ENCODE results near the gene DMKN. TPM values are rescaled to one million over a fixed set of nuclear protein-coding genes. Genes with fewer than 3 reads are reported as not detected.
A peak's percentile ranks its signal among the peaks of the same experiment; 100 is the strongest.

DMKN gene
- total RNA-seq, 4 donors from 2014 or later, result 2.7 to 18.1 (median 10.0) TPM

- 67 to 71% methylated on average over 6 to 10 of the region's 10 CpGs for WGBS, 2 donors (ENCODE audit: low coverage in 1 of 2)
- TF ChIP-seq EP300 (IDR thresholded peaks at IDR 0.05; ENCODE audit: low read depth), result no peak
- no peak for TF ChIP-seq POLR2A (IDR thresholded peaks at IDR 0.05)
- TF ChIP-seq, protein P1, sequence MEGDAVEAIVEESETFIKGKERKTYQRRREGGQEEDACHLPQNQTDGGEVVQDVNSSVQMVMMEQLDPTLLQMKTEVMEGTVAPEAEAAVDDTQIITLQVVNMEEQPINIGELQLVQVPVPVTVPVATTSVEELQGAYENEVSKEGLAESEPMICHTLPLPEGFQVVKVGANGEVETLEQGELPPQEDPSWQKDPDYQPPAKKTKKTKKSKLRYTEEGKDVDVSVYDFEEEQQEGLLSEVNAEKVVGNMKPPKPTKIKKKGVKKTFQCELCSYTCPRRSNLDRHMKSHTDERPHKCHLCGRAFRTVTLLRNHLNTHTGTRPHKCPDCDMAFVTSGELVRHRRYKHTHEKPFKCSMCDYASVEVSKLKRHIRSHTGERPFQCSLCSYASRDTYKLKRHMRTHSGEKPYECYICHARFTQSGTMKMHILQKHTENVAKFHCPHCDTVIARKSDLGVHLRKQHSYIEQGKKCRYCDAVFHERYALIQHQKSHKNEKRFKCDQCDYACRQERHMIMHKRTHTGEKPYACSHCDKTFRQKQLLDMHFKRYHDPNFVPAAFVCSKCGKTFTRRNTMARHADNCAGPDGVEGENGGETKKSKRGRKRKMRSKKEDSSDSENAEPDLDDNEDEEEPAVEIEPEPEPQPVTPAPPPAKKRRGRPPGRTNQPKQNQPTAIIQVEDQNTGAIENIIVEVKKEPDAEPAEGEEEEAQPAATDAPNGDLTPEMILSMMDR (IDR thresholded peaks at IDR 0.05), result no peak
- TF ChIP-seq POLR2AphosphoS5 (IDR thresholded peaks at IDR 0.05), result no peak
- Histone ChIP-seq H3K36me3 (no peaks in the 10 kb centered on the region), H3K4me3 (no peak overlapping the region), H3K27me3 (no peaks in the 10 kb centered on the region), H3K9me3 (no peaks in the 10 kb centered on the region), H3K4me1 (peaks cover 0 to 40% (median 12%) of the 10 kb centered on the region in 4 donors), H3K27ac (peak overlapping the region in 2 of 4 donors; percentile 8 to 53)
- in situ Hi-C loops (cut with MboI; ENCODE audit: low pct_ligation_motif_present in 1 of 4, low pct_unique_long_range_greater_than_20kb in 1 of 4, low sequenced_read_pairs in 3 of 4), result loop anchor here in 2 of 4 donors (10.0 to 25.0 kb wide), 2 partner anchors 98 to 106 kb away; partner anchors contain the start of genes FFAR3 (in 2 of the 2) and GPR42 (in 1 of the 2)
- intact Hi-C loops (cut with DNase I; ENCODE audit: low total_unique reads), result no loop called here
- DNase-seq, result no peak
These were observed 52.8 kb downstream of the DMKN start for GRCh38 chr19:35460608-35461007.

- in situ Hi-C loops (cut with MboI; ENCODE audit: low pct_ligation_motif_present in 1 of 4, low pct_unique_long_range_greater_than_20kb in 1 of 4, low sequenced_read_pairs in 3 of 4) (loop anchor here in 2 of 4 donors (10.0 to 25.0 kb wide), 2 partner anchors 97 to 105 kb away; partner anchors contain the start of genes FFAR3 (in 2 of the 2) and GPR42 (in 1 of the 2)), intact Hi-C loops (cut with DNase I; ENCODE audit: low total_unique reads) (no loop called here)
- peak; percentile 26 for DNase-seq
- H3K9me3 ChIP-seq, result no peaks in the 10 kb centered on the region
- peaks cover 0 to 40% (median 12%) of the 10 kb centered on the region in 4 donors for H3K4me1 ChIP-seq
- H3K4me3 ChIP-seq, result no peak overlapping the region
- no peaks in the 10 kb centered on the region for H3K27me3 ChIP-seq
- peak in 2 of 3 donors; percentile 6 to 25 for TF ChIP-seq POLR2AphosphoS5 (IDR thresholded peaks at IDR 0.05)
- TF ChIP-seq, protein P1 (IDR thresholded peaks at IDR 0.05), result no peak
- 61% methylated on average over 14 of the region's 14 CpGs; no CpG with 5 or more reads in 1 of the 2 donors for WGBS, 2 donors (ENCODE audit: low coverage in 1 of 2)
- H3K27ac ChIP-seq, result peak overlapping the region; percentile 49 to 58 (median 54)
- no peaks in the 10 kb centered on the region for H3K36me3 ChIP-seq
These were observed 53.9 kb downstream of the DMKN start for GRCh38 chr19:35459414-35460082.

DNA sequence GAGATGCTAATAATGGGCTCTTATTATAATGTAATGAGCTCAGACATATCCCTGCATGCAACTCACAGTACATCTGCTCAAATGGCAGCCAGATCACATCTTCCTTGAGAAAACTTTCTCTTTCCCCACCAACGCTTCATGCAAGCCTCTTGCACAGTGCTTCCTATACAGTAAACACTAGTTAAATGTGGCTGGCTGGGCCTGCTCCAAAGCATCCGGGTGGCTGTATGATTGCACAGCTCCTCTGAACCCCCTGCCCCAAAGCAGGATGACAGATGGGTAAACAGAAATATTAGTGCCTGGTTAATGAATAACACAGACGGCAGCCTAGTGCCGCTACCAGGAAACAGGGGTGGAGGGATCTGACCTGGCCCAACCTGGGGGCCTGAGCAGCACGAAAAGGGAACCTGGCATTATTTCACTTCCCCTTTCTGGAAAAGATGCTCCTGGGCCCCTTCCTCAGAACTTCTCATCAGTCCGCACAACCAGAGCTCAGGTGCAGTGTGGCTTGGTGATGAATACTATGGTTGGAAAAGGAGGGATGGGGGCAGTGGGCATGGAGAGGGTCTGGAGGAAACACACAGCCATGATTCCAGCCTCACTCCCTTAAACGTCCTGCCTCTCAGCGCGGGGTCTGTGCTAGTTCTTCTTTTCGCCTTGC, 54.6 kb downstream of the DMKN start:
- intact Hi-C loops (cut with DNase I; ENCODE audit: low total_unique reads) (no loop called here), in situ Hi-C loops (cut with MboI; ENCODE audit: low pct_ligation_motif_present in 1 of 4, low pct_unique_long_range_greater_than_20kb in 1 of 4, low sequenced_read_pairs in 3 of 4) (loop anchor here in 1 of 4 donors (25.0 kb wide), 1 partner anchor 97 kb away; the partner anchor contains the start of genes FFAR3 and GPR42)
- Histone ChIP-seq H3K4me3 (no peak overlapping the region), H3K9me3 (no peaks in the 10 kb centered on the region), H3K36me3 (no peaks in the 10 kb centered on the region), H3K27me3 (no peaks in the 10 kb centered on the region), H3K27ac (peak overlapping the region; percentile 49 to 58 (median 54)), H3K4me1 (peaks cover 0 to 40% (median 12%) of the 10 kb centered on the region in 4 donors)
- DNase-seq, result no peak
- no peak for TF ChIP-seq POLR2A (IDR thresholded peaks at IDR 0.05)
- no peak for TF ChIP-seq POLR2AphosphoS5 (IDR thresholded peaks at IDR 0.05)
- TF ChIP-seq, protein P1 (IDR thresholded peaks at IDR 0.05), result no peak
- no peak for TF ChIP-seq EP300 (IDR thresholded peaks at IDR 0.05; ENCODE audit: low read depth)
- WGBS, 2 donors (ENCODE audit: low coverage in 1 of 2), result 40 to 45% methylated on average over 3 to 10 of the region's 10 CpGs

DNA sequence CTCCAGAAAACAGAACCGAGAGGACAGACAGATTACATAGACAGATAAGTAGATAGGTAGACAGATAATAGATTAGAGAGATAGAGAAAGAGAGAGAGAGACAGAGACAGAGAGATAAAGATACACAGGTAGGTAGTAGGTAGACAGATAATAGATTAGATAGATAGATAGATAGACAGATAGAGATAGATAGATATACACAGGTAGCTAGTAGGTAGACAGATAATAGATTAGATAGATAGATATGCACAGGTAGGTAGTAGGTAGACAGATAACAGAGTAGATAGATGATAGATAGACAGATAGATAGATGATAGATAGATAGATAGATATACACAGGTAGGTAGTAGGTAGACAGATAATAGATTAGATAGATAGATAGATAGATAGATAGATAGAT, 55.3 kb downstream of the DMKN start:
- TF ChIP-seq, protein P1 (IDR thresholded peaks at IDR 0.05), result no peak
- TF ChIP-seq POLR2AphosphoS5 (IDR thresholded peaks at IDR 0.05), result no peak
- no peak for TF ChIP-seq EP300 (IDR thresholded peaks at IDR 0.05; ENCODE audit: low read depth)
- no peak for TF ChIP-seq POLR2A (IDR thresholded peaks at IDR 0.05)
- H3K4me1 ChIP-seq, result peaks cover 0 to 39% (median 12%) of the 10 kb centered on the region in 4 donors
- H3K9me3 ChIP-seq, result no peaks in the 10 kb centered on the region
- H3K27ac ChIP-seq, result no peak overlapping the region
- intact Hi-C loops (cut with DNase I; ENCODE audit: low total_unique reads), result no loop called here
- H3K27me3 ChIP-seq, result no peaks in the 10 kb centered on the region
- H3K36me3 ChIP-seq, result no peaks in the 10 kb centered on the region
- 81 to 83% methylated on average over 1 of the region's 1 CpG for WGBS, 2 donors (ENCODE audit: low coverage in 1 of 2)
- H3K4me3 ChIP-seq, result no peak overlapping the region
- in situ Hi-C loops (cut with MboI; ENCODE audit: low pct_ligation_motif_present in 1 of 4, low pct_unique_long_range_greater_than_20kb in 1 of 4, low sequenced_read_pairs in 3 of 4), result loop anchor here in 1 of 4 donors (25.0 kb wide), 1 partner anchor 96 kb away; the partner anchor contains the start of genes FFAR3 and GPR42
- DNase-seq, result no peak

Measured in transverse colon (tissue), 4 donors.